ENCODE results near the gene PARD6A. TPM values are rescaled to one million over a fixed set of nuclear protein-coding genes. Genes with fewer than 3 reads are reported as not detected.

The PARD6A gene
- total RNA-seq, 1 experiment from 2014 or later: 10.8 TPM

- ATAC-seq (no peak), DNase-seq (ENCODE audit: low read depth, low spot score) (no peak)
- H3K9me3 ChIP-seq (ENCODE audit: control insufficient read depth, insufficient read depth, low read depth, low read length): no peaks in the 10 kb centered on the region
- ChIA-PET CTCF (interaction anchor here (0.7 kb wide), 1 partner anchor 203 kb away, joined by 3 read pairs; no protein-coding TSS in a partner anchor), POLR2A (no interaction called here)
- TF ChIP-seq TCF7L2 (IDR thresholded peaks at IDR 0.05; ENCODE audit: low read depth, low read length) (no peak), SIN3A (IDR thresholded peaks at IDR 0.05; ENCODE audit: borderline replicate concordance, insufficient read depth, low read depth, low read length) (no peak), POLR2AphosphoS5 (IDR thresholded peaks at IDR 0.05; ENCODE audit: low read depth, low read length) (no peak), CTCF (IDR thresholded peaks at IDR 0.05) (no peak)
- TF ChIP-seq, protein P1, sequence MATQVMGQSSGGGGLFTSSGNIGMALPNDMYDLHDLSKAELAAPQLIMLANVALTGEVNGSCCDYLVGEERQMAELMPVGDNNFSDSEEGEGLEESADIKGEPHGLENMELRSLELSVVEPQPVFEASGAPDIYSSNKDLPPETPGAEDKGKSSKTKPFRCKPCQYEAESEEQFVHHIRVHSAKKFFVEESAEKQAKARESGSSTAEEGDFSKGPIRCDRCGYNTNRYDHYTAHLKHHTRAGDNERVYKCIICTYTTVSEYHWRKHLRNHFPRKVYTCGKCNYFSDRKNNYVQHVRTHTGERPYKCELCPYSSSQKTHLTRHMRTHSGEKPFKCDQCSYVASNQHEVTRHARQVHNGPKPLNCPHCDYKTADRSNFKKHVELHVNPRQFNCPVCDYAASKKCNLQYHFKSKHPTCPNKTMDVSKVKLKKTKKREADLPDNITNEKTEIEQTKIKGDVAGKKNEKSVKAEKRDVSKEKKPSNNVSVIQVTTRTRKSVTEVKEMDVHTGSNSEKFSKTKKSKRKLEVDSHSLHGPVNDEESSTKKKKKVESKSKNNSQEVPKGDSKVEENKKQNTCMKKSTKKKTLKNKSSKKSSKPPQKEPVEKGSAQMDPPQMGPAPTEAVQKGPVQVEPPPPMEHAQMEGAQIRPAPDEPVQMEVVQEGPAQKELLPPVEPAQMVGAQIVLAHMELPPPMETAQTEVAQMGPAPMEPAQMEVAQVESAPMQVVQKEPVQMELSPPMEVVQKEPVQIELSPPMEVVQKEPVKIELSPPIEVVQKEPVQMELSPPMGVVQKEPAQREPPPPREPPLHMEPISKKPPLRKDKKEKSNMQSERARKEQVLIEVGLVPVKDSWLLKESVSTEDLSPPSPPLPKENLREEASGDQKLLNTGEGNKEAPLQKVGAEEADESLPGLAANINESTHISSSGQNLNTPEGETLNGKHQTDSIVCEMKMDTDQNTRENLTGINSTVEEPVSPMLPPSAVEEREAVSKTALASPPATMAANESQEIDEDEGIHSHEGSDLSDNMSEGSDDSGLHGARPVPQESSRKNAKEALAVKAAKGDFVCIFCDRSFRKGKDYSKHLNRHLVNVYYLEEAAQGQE (IDR thresholded peaks at IDR 0.05; ENCODE audit: insufficient read depth in 1 of 2, low read depth in 2 of 2, low read length in 1 of 2): no peak
- H3K27me3 ChIP-seq (ENCODE audit: control insufficient read depth, insufficient read depth, low read length): no peaks in the 10 kb centered on the region
- H3K4me1 ChIP-seq (ENCODE audit: control insufficient read depth, insufficient read depth, low read length): no peaks in the 10 kb centered on the region
- in situ Hi-C loops (cut with HindIII; ENCODE audit: low pct_unique_long_range_greater_than_20kb, low sequenced_read_pairs): no loop called here
- no peak overlapping the region for H3K4me3 ChIP-seq (ENCODE audit: low read depth in 2 of 2, low read length in 2 of 2)
- no peak overlapping the region for H3K27ac ChIP-seq (ENCODE audit: low read length)
- intact Hi-C loops (cut with micrococcal nuclease; ENCODE audit: unreplicated experiment): loop anchor here (10.0 kb wide), 1 partner anchor 125 kb away; the partner anchor contains the start of genes RANBP10 and TSNAXIP1
- BruUV-seq (replicated peaks): no TSS peak
- H3K36me3 ChIP-seq (ENCODE audit: control insufficient read depth, insufficient read depth, low read length): no peaks in the 10 kb centered on the region; the same call in 1 of the 2 replicates
These were observed 19.5 kb downstream of the PARD6A start for GRCh38 chr16:67679935-67680897.

DNA sequence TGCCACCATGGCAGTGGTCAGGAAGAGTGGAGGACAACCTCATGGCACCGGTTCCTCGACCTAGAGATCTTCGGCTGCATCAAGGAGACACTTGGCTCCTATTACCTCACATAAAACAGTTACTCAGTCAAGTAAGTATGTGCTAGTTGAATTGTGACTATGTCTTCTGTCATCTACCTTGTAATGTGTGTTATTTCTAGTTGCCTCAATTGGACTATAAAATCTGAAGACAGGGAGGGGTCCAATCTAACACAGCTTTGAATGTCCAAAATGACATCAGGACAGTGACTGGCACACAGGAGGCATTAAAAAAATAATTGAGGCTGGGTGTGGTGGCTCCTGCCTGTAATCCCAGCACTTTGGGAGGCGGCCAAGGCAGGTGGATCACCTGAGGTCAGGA, 23.0 kb downstream of the PARD6A start:
- Histone ChIP-seq H3K27me3 (ENCODE audit: control insufficient read depth, insufficient read depth, low read length) (no peaks in the 10 kb centered on the region), H3K4me1 (ENCODE audit: control insufficient read depth, insufficient read depth, low read length) (no peaks in the 10 kb centered on the region), H3K9me3 (ENCODE audit: control insufficient read depth, insufficient read depth, low read depth, low read length) (no peaks in the 10 kb centered on the region), H3K36me3 (ENCODE audit: control insufficient read depth, insufficient read depth, low read length) (no peaks in the 10 kb centered on the region), H3K4me3 (ENCODE audit: low read depth in 2 of 2, low read length in 2 of 2) (no peak overlapping the region), H3K27ac (ENCODE audit: low read length) (no peak overlapping the region)
- no peak for ATAC-seq
- intact Hi-C loops (cut with micrococcal nuclease; ENCODE audit: unreplicated experiment) (no loop called here), in situ Hi-C loops (cut with HindIII; ENCODE audit: low pct_unique_long_range_greater_than_20kb, low sequenced_read_pairs) (no loop called here)
- no peak for DNase-seq (ENCODE audit: low read depth, low spot score)
- BruUV-seq (replicated peaks): no TSS peak
- CTCF ChIA-PET: no interaction called here
- POLR2A ChIA-PET: no interaction called here
- TF ChIP-seq SIN3A (IDR thresholded peaks at IDR 0.05; ENCODE audit: borderline replicate concordance, insufficient read depth, low read depth, low read length): no peak
- no peak for TF ChIP-seq TCF7L2 (IDR thresholded peaks at IDR 0.05; ENCODE audit: low read depth, low read length)
- TF ChIP-seq CTCF (IDR thresholded peaks at IDR 0.05): no peak
- TF ChIP-seq, protein P1 (IDR thresholded peaks at IDR 0.05; ENCODE audit: insufficient read depth in 1 of 2, low read depth in 2 of 2, low read length in 1 of 2): no peak
- no peak for TF ChIP-seq POLR2AphosphoS5 (IDR thresholded peaks at IDR 0.05; ENCODE audit: low read depth, low read length)
